Sigmoid colon (tissue), 7 donors: ENCODE data around the gene ABCG2. TPM values are rescaled to one million over a fixed set of nuclear protein-coding genes. Genes with fewer than 3 reads are reported as not detected.

Experiments used
- DNase-seq: peaks from one replicate; pipeline ENCODE4 v3.0.0-alpha.2; 2019
- H3K27ac ChIP-seq, 4 donors: fragments of 200-600 bp; sonication (generic); one replicate each; pipeline ENCODE4 v1.5.1; 2016 to 2019; ENCODE audit warnings: mild to moderate bottlenecking in 1 of 4
- H3K27me3 ChIP-seq, 3 donors: fragments of 200-600 bp; sonication (generic); one replicate each; pipeline ENCODE4 v1.5.1; 2019; ENCODE audit warnings: mild to moderate bottlenecking in 1 of 3
- H3K36me3 ChIP-seq, 4 donors: fragments of 200-600 bp; sonication (generic); one replicate each; pipeline ENCODE4 v1.5.1; 2016 to 2019
- H3K4me1 ChIP-seq, 4 donors: fragments of 200-600 bp; sonication (generic); one replicate each; pipeline ENCODE4 v1.5.1; 2017 to 2019
- H3K4me3 ChIP-seq, 4 donors: fragments of 200-600 bp; sonication (generic); one replicate each; pipeline ENCODE4 v1.5.1; 2017 to 2019; ENCODE audit warnings: mild to moderate bottlenecking in 2 of 4, moderate library complexity in 1 of 4
- H3K9me3 ChIP-seq, 4 donors: fragments of 200-600 bp in 3 of 4; sonication (generic) in 3 of 4; one replicate each; pipeline versions ENCODE4 v1.5.1 to v1.6.1; 2013 to 2019
- EP300 ChIP-seq, 4 donors: sonication (generic); formaldehyde crosslinking; IDR thresholded peaks; one replicate each; pipeline ENCODE4 v1.6.1; 2017; ENCODE audit warnings: antibody characterized with exemption in 4 of 4
- POLR2A ChIP-seq, 2 donors: fragments of 450-650 bp; IDR thresholded peaks; one replicate each; pipeline ENCODE4 v1.6.1; 2016; ENCODE audit warnings: antibody characterized with exemption in 2 of 2, mild to moderate bottlenecking in 2 of 2, moderate library complexity in 2 of 2
- POLR2AphosphoS5 ChIP-seq, 4 donors: sonication (generic); formaldehyde crosslinking; IDR thresholded peaks; one replicate each; pipeline ENCODE4 v1.6.1; 2017; ENCODE audit warnings: antibody characterized with exemption in 4 of 4
- WGBS, 2 donors: extraction: QIAGEN DNeasy Blood & Tissue Kit; methylation state at CpG; one replicate each; pipeline ENCODE4 v1.1.7; 2013; 5-methylcytosine and 5-hydroxymethylcytosine counted together
- intact Hi-C: fragments of 100-400 bp; cut with DNase I; formaldehyde crosslinking; loops from one replicate; pipeline ENCODE4 v1.15.1; 2023
- polyA plus RNA-seq, 3 donors: library from polyadenylated mRNA; stranded (reverse); fragments of 200-250 nt; gene quantifications; one replicate each; pipeline ENCODE4 v1.2.3, GENCODE V29; 2013
- total RNA-seq, 4 donors: library from RNA; depleted of rRNA; stranded (reverse); fragments of >200 nt; gene quantifications; one replicate each; pipeline ENCODE4 v1.1.0, GENCODE V29; 2016
- TF ChIP-seq, protein P1 (sequence below), 4 experiments: fragments of 450-650 bp in 3 of 4; fragments of 200-600 bp in 1 of 4; IDR thresholded peaks; one replicate each; pipeline ENCODE4 v1.5.1; 2016 to 2019; ENCODE audit warnings: antibody characterized with exemption in 4 of 4, mild to moderate bottlenecking in 3 of 4, moderate library complexity in 2 of 4
- donor health status: healthy with polysubstance abuse.
- donor health status: Bipolar disorder and iron deficiency.
- donor health status: healthy.

The ABCG2 gene
- total and polyA plus RNA-seq, 7 donors: 1.1 to 36.5 (median 2.9) TPM

DNA sequence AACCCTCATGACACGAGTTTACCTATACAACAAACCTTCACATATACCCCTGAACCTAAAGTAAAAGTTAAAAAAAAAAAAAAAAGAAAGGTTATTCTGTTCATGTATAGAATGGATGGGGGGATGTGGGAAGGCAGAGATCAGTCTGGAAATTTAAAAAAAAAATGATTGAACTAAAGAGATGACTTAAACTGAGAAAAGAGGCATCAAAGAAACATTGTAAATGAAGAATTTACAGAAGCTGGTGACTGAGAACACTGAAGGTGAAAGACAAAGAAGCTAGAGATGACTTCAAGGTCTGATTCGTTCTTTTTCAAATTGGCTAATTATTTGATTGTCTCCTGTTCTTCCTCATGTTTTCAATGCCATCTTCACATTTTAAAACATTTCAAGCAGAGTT, 12.8 kb upstream of the ABCG2 start:
- Histone ChIP-seq H3K27ac (no peak overlapping the region), H3K4me3 (no peak overlapping the region), H3K27me3 (no peaks in the 10 kb centered on the region), H3K9me3 (no peaks in the 10 kb centered on the region), H3K4me1 (no peaks in the 10 kb centered on the region), H3K36me3 (no peaks in the 10 kb centered on the region)
- intact Hi-C loops: no loop called here
- DNase-seq: no peak
- 58 to 71% methylated on average over 2 of the region's 2 CpGs for WGBS, 2 donors
- TF ChIP-seq, protein P1, sequence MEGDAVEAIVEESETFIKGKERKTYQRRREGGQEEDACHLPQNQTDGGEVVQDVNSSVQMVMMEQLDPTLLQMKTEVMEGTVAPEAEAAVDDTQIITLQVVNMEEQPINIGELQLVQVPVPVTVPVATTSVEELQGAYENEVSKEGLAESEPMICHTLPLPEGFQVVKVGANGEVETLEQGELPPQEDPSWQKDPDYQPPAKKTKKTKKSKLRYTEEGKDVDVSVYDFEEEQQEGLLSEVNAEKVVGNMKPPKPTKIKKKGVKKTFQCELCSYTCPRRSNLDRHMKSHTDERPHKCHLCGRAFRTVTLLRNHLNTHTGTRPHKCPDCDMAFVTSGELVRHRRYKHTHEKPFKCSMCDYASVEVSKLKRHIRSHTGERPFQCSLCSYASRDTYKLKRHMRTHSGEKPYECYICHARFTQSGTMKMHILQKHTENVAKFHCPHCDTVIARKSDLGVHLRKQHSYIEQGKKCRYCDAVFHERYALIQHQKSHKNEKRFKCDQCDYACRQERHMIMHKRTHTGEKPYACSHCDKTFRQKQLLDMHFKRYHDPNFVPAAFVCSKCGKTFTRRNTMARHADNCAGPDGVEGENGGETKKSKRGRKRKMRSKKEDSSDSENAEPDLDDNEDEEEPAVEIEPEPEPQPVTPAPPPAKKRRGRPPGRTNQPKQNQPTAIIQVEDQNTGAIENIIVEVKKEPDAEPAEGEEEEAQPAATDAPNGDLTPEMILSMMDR (IDR thresholded peaks at IDR 0.05): no peak
- TF ChIP-seq POLR2A (IDR thresholded peaks at IDR 0.05): no peak
- TF ChIP-seq POLR2AphosphoS5 (IDR thresholded peaks at IDR 0.05): no peak
- no peak for TF ChIP-seq EP300 (IDR thresholded peaks at IDR 0.05)

DNA sequence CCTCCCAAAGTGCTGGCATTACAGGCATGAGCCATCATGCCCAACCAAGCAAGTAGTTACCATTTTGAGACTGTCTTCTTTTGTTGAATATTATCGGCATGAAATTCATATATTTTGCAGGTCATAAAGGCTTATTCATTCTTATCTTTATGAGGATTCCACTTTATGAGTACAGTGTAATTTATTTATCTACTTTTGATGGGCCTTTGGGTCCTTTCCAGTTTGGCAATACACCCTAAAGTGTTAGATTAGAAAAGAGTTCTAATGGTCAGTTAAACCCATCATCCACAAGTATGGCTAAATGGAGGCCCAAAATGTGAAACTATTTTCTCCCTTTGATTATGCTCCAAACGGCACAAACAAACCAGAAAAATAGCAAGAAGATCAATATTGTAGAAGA, 10.9 kb upstream of the ABCG2 start:
- WGBS, 2 donors: 19 to 67% methylated on average over 2 of the region's 2 CpGs
- no peaks in the 10 kb centered on the region for H3K36me3 ChIP-seq
- DNase-seq: no peak
- H3K4me3 ChIP-seq: no peak overlapping the region
- H3K27me3 ChIP-seq: no peaks in the 10 kb centered on the region
- no peaks in the 10 kb centered on the region for H3K9me3 ChIP-seq
- H3K4me1 ChIP-seq: no peaks in the 10 kb centered on the region
- intact Hi-C loops: no loop called here
- no peak overlapping the region for H3K27ac ChIP-seq
- TF ChIP-seq POLR2A (IDR thresholded peaks at IDR 0.05) (no peak), POLR2AphosphoS5 (IDR thresholded peaks at IDR 0.05) (no peak), EP300 (IDR thresholded peaks at IDR 0.05) (no peak)
- TF ChIP-seq, protein P1 (IDR thresholded peaks at IDR 0.05): no peak

DNA sequence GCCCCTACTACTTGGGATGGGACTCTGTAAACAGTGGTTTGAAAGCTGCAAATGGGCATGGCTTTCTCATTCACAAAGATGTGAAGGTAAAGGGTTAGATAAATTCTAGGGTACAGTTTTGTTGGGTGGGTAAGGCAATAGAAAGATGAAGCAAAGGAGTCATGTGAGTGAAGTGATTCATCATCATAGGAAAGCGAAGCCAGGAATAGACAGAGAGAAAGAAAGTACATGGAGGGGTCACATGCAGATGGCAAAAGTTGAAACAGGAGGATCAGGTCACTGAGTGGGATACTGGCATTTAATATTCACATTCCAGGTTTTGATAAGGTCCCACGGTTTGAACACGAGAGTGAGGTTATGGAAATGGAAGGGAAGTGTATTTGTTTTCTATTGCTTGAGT, 8.2 kb upstream of the ABCG2 start:
- no peak overlapping the region for H3K27ac ChIP-seq

DNA sequence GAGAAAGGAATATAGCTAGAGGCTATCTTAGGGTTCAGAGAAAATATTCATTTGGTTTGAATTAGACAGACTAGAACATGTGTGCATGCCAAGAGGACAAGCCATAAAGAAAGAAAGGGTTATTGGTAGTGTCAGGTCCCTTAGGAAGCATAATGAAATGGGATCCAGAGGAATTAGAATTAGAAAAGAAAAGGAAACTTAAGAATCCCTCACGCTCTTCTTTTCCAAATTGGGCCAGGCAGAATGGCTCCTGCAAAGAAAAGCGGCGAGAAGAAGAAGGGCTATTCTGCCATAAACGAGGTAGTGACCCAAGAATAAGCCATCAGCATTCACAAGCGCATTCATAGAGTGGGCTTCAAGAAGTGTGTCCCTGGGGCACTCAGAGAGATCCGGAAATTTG, 4.9 kb upstream of the ABCG2 start:
- intact Hi-C loops: no loop called here
- DNase-seq: no peak
- WGBS, 2 donors: 93 to 94% methylated on average over 6 of the region's 6 CpGs
- H3K27me3 ChIP-seq: peaks cover 0 to 8% (median 6%) of the 10 kb centered on the region in 3 donors
- TF ChIP-seq, protein P1 (IDR thresholded peaks at IDR 0.05): no peak
- no peak for TF ChIP-seq EP300 (IDR thresholded peaks at IDR 0.05)
- no peak for TF ChIP-seq POLR2AphosphoS5 (IDR thresholded peaks at IDR 0.05)
- H3K9me3 ChIP-seq: no peaks in the 10 kb centered on the region
- peaks cover 0 to 11% (median 5%) of the 10 kb centered on the region in 4 donors for H3K4me1 ChIP-seq
- no peak overlapping the region for H3K27ac ChIP-seq
- H3K36me3 ChIP-seq: no peaks in the 10 kb centered on the region
- H3K4me3 ChIP-seq: no peak overlapping the region

More for the DNA sequence above, 8.2 kb upstream of the ABCG2 start:
- no peak overlapping the region for H3K4me3 ChIP-seq
- TF ChIP-seq POLR2AphosphoS5 (IDR thresholded peaks at IDR 0.05) (no peak), EP300 (IDR thresholded peaks at IDR 0.05) (no peak), POLR2A (IDR thresholded peaks at IDR 0.05) (no peak)
- TF ChIP-seq, protein P1 (IDR thresholded peaks at IDR 0.05): no peak
- no peaks in the 10 kb centered on the region for H3K4me1 ChIP-seq
- DNase-seq: no peak
- intact Hi-C loops: no loop called here
- no peaks in the 10 kb centered on the region for H3K36me3 ChIP-seq
- WGBS, 2 donors: 89% methylated on average over 3 of the region's 3 CpGs
- H3K9me3 ChIP-seq: no peaks in the 10 kb centered on the region
- no peaks in the 10 kb centered on the region for H3K27me3 ChIP-seq

DNA sequence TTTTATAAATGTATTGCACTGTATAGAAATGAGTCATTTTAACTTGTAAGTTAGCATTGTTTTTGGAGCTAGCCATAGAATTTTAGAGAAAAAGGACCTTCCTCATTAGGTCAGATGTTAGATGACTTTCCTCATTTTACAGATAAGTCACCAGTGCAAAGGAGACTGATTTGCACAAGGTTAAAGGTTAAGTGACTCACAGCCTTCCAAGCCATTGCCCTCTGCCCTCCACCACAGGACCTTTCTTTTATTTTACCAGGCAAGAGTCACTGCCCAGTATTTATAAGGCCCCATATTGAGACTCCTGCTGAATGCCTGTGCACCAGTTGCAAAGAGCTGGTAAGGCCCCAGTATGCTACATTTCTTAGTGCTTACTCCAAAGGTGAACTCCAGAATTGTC, 4.2 kb upstream of the ABCG2 start:
- H3K27me3 ChIP-seq: peaks cover 0 to 15% (median 8%) of the 10 kb centered on the region in 3 donors
- no peak overlapping the region for H3K4me3 ChIP-seq
- H3K27ac ChIP-seq: no peak overlapping the region
- no peaks in the 10 kb centered on the region for H3K36me3 ChIP-seq
- H3K4me1 ChIP-seq: peaks cover 0 to 14% (median 6%) of the 10 kb centered on the region in 4 donors
- intact Hi-C loops: no loop called here
- no peak for DNase-seq
- TF ChIP-seq EP300 (IDR thresholded peaks at IDR 0.05) (no peak), POLR2AphosphoS5 (IDR thresholded peaks at IDR 0.05) (no peak)
- H3K9me3 ChIP-seq: no peaks in the 10 kb centered on the region
